ENCODE measurements around the gene PKNOX2.

- TF ChIP-seq POLR2A (IDR thresholded peaks at IDR 0.05): no peak
- no peak for TF ChIP-seq CTCF (IDR thresholded peaks at IDR 0.05)
Measured at GRCh38 chr11:125157118-125157733, 7.3 kb upstream of the PKNOX2 start.

Data from suprapubic skin (tissue), 3 donors.